HG03103 (cell line): Measurements from ENCODE around the gene CLTCL1.
"Not testable (repeated sequence)": the region's sequence is repeated elsewhere in the genome, so short reads cannot be mapped to it uniquely, and the experiment has no call there.

ENCODE experiments used
- ATAC-seq: cut with Tn5 transposase; IDR thresholded peaks from one replicate; pipeline ENCODE4 v1.9.1; 2021; ENCODE audit warnings: low read depth; ENCODE audit not compliant: unreplicated experiment

CLTCL1 gene

DNA sequence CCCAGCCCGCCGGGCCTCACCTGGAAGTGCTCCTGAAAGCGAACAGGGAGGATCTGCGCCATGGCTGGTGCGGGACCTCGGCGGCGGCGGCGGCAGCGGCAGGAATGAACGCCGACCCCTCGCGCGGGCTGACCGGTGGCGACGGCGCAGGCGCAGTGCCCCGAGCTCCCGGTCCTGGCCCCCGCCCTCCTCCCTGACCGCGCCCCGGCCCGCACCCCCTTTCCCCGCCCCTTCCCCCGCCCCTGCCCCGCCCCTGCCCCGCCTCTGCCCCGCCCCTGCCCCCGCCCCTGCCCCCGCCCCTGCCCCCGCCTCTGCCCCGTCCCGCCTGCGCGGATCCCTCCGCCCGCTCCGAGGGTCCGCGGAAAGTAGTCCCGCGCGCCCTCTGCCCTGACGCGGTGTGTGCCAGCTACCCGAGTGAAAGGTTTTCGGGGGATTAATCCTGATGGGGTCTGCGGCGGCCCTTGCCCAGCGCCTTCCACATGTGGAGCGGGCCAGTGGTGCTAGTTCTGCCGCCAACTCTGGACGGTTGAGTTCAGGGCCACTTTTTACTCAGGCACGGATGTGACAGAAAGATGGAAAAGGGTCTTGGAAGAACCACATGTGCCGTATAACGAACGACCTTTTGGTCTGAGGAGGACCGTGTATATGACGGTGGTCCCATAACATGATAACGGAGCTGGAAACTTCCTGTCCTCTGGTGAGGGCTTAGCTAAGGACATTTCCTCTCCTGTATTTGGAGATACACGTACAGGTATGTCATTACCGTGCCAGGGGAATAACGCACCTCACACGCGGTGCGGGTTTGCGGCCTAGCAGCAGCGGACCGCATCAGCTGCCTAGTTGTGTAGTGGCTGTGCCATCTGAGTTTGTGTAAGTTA, at the start of gene CLTCL1:
CLTCL1 (minus strand) TSS at position 140 of the 878 bp plus-strand sequence; CDS start at position 62, 78 bp downstream.
- ATAC-seq, result no peak

GRCh38 chr22:19337137-19337536, 45.6 kb upstream of the CLTCL1 start:
- no peak for ATAC-seq

DNA sequence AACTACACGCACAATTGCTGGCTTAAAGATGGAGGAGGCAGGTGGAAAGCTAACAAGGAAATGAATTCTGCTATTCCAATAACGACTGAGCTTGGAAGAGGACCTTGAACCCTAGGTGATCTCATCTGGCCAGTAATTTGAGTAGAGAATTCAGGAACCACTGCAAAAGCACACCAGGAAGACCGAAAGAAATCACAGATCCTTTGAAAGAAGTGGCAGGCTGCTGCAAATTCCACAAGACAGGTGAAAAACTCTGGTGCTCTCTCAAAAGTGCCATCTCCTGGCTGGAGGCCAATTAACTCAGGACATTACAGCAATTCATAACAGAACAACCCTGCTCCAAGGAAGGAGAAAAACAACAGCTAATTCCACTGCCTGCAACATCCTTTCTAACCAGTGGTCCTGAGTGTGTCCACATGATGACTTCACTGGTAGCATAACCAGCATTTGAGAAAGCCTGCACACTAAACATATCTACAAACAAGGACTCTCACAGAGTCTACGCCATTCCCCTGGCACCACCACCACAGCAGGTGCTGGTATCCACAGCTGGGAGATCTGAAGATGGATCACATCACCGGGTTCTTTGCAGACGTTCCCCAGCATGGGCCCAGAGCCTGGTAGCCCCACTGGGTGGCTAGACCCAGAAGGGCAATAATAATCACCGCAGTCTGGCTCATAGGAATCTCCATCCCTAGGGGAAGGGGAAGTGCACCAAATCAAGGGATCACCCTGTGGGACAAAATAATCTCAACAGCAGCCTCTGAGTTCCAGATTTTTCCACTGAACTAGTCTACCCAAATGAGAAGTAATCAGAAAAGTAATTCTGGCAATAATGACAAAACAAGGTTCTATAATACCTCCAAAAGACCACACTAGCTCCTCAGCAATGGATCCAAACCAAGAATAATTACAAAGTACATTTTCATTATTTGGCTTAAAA, 44.9 kb upstream of the CLTCL1 start:
- ATAC-seq, result no peak

DNA sequence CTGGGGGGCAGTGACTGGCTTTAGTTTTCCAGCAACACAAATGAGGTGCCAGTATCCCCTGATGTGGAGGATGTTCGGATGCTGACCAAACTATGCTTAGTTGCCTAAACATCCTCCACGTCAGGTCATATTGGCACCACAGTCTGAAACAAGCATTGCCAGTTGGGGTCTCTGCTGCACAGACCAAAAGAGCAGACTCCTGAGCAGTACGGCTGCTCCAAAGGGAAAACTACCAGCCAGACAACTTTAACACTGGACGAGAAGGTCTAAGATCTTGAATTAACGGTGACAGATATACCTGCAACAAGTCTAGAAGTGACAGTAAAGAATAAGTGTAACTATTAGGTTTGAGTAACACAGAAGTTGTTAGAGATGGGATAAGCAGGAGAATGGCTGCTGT, 40.5 kb upstream of the CLTCL1 start:
- ATAC-seq, result no peak

GRCh38 chr22:19331474-19331873, 40.0 kb upstream of the CLTCL1 start:
- no peak for ATAC-seq

DNA sequence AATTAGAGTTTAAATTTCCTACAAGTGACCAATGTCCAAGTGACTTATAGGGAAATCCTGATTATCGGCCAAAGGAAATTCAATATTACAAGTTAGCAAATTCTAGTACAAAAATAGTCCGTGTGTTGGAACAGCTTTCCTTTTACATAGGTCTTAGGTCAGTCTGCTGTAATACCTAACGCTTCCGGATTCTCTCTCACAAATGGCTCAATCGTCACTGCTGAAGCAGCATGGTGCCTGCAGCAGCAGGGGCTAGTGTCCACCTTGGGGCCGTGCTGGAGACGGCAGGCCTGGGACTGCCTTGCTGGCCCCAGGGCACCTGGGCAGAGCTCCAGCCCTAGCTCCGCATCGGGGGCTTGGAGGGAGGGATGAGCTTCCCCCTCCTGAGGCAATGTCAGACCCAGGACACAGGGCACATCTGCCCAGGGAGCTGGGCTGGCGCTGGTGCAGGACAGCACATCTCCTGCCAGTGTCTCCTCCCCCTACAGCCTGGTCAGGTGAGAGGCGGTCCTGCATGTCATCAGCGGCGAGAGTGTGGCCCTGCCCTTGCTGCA, 39.4 kb upstream of the CLTCL1 start:
- no peak for ATAC-seq

- not testable (repeated sequence) for ATAC-seq
These were observed 38.7 kb upstream of the CLTCL1 start for GRCh38 chr22:19330205-19330604.

DNA sequence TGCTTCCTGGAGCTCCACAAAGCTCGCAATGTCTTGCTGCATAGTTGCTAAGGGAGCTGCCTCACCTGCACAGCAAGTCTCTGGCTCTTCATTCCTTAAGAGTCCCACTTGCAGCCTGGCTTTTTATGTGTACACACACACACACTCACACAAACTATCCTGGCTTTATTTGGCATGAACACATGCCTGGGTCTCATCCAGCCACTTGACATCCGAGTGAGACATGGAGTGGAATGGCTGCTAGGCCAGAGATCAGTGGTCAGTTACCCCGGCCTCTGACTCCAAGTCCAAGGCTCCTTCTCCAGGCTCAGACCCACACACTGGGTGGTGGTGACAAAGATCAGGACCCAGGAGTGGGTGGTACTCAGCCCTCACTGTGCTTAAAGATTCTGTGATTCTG, 37.9 kb upstream of the CLTCL1 start:
- no peak for ATAC-seq

DNA sequence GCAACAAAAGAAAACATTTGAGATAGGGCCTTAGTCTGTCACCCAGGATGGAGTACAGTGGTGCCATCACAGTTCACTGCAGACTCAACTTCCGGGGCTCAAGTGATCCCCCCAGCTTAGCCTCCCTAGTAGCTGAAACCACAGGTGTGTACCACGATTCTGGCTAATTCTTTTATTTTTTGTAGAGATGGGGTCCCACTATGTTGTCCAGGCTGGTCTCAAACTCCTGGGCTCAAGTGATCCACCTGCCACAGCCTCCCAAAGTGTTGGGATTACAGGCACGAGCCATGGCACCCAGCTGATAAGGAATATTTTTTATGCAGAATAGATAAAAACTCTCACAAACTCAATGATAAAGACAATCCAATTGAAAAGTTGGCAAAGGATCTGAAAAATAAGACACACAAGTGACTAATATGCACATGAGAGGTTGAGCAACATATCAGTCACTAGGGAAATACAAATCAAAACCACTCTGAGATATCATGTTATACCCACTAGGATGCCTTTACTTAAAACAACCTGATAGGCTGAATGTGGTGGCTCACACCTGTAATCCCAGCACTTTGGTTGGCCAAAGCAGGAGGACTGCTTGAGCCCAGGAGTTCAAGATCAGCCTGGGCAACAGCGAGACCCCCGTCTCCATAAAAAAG, 33.9 kb upstream of the CLTCL1 start:
- ATAC-seq, result no peak

DNA sequence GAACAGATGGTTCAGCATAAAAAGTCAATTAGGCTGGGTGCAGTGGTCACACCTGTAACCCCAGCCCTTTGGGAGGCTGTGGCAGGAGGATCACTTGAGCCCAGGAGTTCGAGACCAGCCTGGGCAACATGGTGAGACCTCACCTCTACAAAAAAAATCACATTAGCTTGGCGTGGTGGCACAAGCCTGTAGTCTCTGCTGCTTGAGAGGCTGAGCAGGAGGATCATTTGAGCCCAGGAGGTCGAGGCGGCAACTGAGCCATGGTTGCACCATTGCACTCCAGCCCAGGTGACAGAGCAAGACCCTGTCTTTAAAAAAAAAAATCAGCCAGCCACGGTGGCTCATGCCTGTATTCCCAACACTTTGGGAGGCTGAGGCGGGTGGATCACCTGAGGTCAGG, 31.9 kb upstream of the CLTCL1 start:
- ATAC-seq, result not testable (repeated sequence)

DNA sequence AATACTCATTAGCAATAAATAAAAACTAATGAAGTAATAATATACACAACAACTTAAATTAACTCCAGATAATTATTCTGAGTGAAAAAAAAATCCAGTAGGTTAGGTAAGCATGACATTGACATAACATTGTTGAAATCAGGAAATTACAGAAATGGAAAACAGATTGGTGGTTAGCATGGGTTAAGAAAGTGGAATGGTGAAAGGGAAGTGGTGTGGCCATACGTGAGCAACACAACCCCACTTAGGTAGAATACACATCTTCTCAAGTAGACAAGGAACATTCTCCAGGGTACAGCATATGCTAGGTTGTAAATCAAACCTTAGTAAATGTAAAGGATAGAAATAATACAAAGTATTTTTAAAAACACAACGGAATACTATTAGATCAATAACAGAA, 30.2 kb upstream of the CLTCL1 start:
- ATAC-seq, result no peak

GRCh38 chr22:19320136-19320535, 28.6 kb upstream of the CLTCL1 start:
- not testable (repeated sequence) for ATAC-seq

- no peak for ATAC-seq
These were observed 27.8 kb upstream of the CLTCL1 start for GRCh38 chr22:19319281-19319680.

- ATAC-seq, result no peak
These were observed 26.3 kb upstream of the CLTCL1 start for GRCh38 chr22:19317865-19318264.

GRCh38 chr22:19307872-19308271, 16.4 kb upstream of the CLTCL1 start:
- ATAC-seq, result no peak

GRCh38 chr22:19306535-19306934, 15.0 kb upstream of the CLTCL1 start:
- not testable (repeated sequence) for ATAC-seq

GRCh38 chr22:19304547-19304946, 13.0 kb upstream of the CLTCL1 start:
- no peak for ATAC-seq

- no peak for ATAC-seq
These were observed 12.3 kb upstream of the CLTCL1 start for GRCh38 chr22:19303785-19304184.

DNA sequence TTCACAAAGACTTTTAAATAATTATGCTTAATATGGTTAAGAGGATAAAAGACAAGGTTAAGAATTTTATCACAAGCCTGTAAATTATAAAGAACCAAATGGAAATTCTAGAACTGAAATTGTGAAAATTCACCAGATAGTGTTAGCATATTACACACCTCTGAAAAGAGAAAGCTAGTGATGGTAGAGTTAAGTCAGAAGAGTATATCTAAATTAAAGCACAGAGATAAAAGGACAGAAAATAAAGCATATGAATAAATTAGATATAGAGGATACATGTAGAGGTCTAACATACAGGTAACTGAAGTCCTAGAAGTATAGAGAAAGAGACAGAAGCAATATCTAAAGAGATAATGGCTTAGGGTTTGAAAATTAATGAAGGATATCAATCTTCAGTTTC, 4.2 kb upstream of the CLTCL1 start:
- no peak for ATAC-seq

DNA sequence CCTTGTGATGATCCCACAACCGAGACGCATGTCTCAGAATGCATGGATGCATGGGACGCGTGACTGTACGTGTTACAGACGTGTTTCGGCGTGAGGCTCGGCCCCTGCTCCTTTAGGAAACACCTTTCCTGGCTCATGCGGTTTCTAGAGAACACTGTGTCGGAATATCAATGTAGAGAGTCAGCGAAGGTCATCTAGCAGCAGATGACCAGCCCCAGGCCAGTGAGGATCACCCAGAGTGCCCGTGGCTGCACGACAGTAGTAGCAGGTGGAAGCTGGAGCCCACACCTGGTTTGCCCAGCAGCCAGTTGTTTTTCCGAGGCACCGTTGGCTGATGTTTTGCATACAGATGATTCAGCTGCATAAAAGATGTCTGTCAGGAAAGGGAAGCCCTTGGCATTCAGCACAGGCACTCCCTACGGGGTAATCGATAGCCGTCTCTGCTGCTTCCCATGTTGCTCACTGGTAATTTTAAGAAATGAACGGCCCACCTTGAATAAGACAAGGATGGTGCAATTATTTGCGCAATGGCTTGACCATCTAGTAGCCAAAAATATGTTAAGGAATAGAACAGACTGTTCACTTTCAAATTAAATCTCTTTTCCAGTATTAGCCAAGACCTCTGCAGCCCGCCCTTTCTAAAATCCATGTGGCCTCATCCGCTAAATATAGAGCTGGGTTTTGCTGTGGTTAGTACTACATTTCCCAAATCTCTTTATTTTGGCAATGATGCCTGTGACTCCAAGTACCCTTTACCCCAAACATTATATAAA, 1.1 kb upstream of the CLTCL1 start:
- ATAC-seq, result no peak
